Fibroblast of skin of right biceps (primary cell): ENCODE data around the gene MEX3C.

Experiments used
- DNase-seq: peaks from one replicate; pipeline ENCODE4 v3.0.0-alpha.2; 2013

MEX3C gene

DNA sequence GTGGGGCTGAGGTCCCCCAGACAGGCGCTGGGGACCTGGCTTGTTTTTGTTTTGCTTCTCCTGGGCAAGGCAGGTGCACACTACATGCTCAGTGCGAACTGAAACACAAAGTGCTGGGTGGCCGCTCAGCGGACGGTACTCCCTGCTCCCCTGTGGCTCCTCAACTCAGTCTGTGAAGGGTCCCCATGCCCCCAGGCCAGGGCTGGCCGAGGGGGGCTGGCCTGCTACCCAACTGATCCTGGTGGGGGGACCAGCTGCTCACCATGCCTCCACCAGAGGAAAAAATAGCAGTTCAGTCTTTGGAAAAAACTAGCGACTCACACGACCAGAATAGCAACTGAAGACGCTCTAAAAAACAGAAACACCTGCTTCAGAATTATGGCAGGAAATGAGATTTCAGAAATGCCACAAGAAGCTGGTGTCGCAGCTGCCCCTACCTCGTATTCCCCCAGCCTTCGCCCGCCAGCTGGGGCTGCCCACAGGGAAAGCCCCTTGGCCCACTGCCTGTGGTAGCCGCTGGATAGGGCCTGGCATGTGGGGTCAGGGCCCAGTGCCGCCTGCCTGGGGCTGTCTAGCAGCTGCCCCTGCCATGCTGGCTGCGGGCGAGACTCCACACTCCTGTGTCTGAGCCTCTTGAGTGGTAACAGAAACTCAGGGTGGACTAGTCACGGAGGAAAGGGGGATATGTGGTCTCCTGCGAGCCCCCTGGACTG is 43.7 kb downstream of the MEX3C start:
- DNase-seq, result no peak

GRCh38 chr18:51151568-51152511 is 45.6 kb downstream of the MEX3C start:
- DNase-seq, result no peak

- no peak for DNase-seq
Observed at GRCh38 chr18:51151185-51151567, 46.3 kb downstream of the MEX3C start.

GRCh38 chr18:51150113-51150700 is 47.3 kb downstream of the MEX3C start:
- DNase-seq, result peak; percentile 15

- DNase-seq, result no peak
Observed at GRCh38 chr18:51149670-51150069, 47.8 kb downstream of the MEX3C start.

GRCh38 chr18:51146909-51147308 is 50.6 kb downstream of the MEX3C start:
- DNase-seq, result no peak

DNA sequence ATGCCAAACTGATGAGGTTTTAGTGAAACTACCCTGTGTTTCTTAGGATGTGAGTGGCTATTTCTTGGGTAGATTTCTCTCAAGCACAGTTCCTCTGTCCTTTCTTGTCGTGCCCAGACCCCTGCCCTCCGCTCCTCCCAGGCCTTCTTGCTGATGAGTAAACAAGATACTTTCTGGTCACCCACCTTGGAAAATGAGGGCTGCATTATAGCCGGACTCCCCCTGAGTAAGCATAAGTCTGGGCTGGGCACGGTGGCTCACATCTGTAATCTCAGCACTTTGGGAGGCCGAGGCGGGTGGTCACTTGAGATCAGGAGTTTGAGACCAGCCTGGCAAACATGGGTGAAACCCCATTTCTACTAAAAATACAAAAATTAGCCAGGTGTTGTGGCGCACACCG is 58.5 kb downstream of the MEX3C start:
- DNase-seq, result no peak

GRCh38 chr18:51137891-51138290 is 59.6 kb downstream of the MEX3C start:
- no peak for DNase-seq

GRCh38 chr18:51137026-51137729 is 60.3 kb downstream of the MEX3C start:
- no peak for DNase-seq

DNA sequence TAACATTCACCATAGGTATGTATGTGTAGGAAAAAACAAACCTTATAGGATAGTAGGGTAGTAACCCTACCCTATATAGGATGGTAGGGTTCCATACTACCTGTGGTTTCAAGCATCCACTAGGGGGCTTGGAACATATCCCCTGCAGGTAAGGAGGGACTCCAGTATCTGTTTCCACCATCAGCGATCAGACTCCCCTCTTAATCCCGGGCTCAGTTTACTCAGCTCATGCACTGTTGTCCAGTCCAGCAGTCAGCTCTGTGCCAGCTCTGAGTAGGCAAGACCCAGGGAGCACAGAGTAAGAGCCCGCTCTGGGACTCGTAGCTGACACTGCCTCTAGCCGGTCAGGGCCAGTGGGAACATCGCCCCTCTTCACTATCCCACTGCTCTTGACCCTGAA is 61.7 kb downstream of the MEX3C start:
- no peak for DNase-seq

GRCh38 chr18:51135364-51135763 is 62.1 kb downstream of the MEX3C start:
- DNase-seq, result peak; percentile 51

- no peak for DNase-seq
Observed at GRCh38 chr18:51134721-51135120, 62.8 kb downstream of the MEX3C start.

DNA sequence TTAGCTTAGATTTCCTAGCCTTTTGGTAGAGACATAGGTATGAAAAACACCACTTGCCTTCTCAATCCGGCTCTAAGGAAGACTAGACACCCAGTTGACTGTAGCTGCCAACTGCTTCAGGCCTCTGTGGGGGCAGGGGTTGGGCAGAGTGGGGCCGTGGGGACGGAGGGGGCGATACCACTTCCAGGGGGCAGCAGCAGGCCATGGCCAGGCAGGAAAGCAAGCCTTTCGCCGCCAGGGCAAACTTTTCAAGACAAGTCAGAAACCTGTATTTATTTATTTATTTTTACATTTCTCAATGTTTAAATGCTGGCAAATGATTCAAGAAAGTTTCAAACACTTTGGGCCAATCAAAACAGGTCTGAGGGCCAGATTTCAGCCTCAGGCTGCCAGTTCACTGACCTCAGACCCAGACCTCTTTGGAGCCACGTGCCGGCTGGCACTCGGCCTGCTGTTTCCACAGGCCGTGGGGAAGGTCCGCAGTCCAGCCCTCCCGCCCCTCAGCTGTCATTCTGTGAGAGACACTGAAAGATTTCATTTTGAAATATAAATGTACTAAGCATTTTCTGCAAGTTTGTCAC is 63.8 kb downstream of the MEX3C start:
- no peak for DNase-seq

DNA sequence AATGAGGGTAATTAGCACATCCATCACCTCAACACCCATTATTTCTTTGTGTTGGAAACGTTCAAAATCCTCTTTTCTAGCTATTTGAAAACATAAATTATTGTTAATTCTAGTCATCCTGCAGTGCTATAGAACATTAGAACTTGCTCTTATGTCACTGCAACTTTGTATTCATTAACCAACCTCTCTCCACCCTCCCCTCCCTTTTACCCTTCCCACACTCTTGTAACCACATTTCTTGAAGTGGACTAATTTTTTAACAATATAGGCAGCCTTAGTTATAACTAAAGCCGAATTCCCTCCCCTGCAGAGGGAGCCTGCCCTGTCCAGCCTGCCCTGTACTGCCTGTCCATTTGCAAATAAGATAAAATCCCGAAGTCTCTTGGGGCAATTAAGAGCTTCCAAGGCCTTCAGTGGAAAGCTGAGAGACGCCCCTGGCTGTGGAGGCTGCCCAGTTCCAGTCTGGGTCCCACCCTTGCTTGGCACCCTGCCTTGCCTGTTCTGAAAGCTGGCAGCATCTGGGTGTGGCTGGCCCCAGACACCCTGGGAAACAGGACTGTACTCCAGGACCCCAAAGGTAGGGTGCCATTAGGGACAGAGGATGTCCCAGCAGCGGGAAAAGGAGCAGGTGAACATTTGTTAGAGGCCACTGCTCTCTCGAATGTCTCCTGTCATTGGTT is 65.1 kb downstream of the MEX3C start:
- no peak for DNase-seq

DNA sequence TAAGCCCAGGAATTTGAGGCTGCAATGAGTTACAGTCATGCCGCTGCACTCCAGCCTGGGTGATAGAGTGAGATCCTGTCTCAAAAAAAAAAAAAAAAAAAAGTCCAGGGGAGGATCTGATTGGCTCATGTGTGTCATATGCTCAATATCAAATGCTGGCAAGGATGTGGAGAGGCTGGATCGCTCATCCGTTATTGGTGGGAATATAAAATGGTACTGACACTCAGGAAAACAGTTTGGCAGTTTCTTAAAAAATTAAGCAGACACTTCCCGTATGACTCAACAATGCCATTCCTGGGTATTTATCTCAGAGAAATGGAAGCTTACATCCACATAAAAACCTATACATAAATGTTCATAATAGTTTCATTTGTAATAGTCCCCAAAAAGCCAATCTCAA is 68.9 kb downstream of the MEX3C start:
- peak; percentile 4 for DNase-seq

GRCh38 chr18:51127664-51128063 is 69.8 kb downstream of the MEX3C start:
- DNase-seq, result no peak

DNA sequence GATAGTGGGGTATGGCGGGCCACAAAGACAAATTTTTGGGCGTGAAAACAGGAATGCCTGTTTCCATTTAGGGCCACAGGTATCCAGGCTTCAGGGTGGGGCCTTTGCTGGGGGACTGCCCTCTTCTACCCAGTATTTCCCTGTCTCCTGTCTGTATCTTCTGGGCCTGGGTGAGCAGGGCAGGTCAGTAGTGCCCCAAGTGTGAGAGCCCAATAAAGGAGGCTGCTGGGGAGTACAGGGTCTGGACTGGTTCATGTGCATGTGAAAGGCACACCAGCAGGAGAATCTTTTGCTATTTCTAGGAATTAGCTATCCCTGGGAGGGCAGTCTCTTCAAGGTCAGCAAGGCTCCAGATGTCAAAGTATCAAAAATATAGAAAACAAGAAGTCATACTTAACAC is 71.5 kb downstream of the MEX3C start:
- DNase-seq, result no peak
